ENCODE measurements around the gene UCN. TPM values are rescaled to one million over a fixed set of nuclear protein-coding genes. Genes with fewer than 3 reads are reported as not detected.

UCN gene
- total RNA-seq, 6 experiments from 2014 or later = 0.88 to 4.3 (median 1.6) TPM

DNA sequence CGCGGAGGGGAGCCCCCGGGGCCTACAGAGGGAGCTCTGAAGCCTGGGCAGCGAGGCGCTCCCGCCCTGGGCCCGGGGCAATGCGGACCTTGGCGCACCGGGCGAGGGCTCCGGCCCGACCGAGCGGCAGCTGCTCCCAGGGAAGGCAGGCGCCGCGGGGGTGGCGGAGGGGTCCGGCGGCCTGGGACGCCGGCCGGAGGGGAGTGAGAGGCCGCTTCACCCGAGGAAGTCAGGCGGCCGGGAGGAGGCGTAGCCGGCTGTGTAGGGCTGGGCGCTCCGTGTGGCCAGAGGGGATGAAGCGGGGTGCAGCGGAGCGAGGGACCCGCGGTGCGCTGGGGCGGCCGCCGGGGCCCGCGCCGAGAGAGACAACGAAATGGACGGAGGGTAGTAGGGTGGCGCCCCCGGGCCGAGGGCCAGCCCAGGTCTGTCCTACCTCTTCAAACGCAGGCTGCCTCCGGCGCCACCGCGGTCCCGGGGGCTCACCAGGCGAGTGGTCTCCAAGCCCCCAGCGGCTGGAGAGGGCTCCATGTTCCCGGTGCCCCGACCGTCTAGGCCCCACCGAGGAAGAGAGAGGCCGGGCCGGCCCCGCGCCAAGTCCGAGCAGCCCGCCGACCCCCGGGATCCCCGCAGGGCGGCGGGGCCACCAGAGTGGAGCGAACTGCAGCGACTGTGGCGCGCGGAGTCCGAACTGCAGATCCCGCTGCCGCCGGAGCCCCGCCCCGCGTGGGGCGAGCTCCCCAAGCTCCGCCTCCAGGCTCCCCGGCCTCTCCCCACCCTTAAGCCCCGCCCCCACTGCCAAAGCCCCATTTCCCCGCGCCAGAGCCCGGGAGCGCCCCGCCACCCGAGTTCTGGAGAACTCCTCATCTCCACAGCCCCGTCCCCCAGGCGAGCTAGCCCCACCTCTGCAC, 45.6 kb downstream of the UCN start, which contains the start of gene SLC30A3:
Gene SLC30A3 (minus strand): TSS at position 669 of the 908 bp plus-strand sequence. CDS start 141 bp downstream, at position 528.
- Histone ChIP-seq H3K27ac (no peak within 1 kb of the TSS), H3K4me3 (peak within 1 kb of the TSS; percentile 25 to 51 (median 39)), H3K36me3 (no peaks in the 10 kb centered on the region), H3K27me3 (peaks cover 0 to 27% of the 10 kb centered on the region in 2 donors), H3K9me3 (no peaks in the 10 kb centered on the region), H3K4me1 (peaks cover 0 to 31% (median 2%) of the 10 kb centered on the region in 4 donors)
- peak; percentile 86 to 89 (median 88) for ATAC-seq
- WGBS (ENCODE audit: insufficient coverage, low coverage, low lambda C conversion rate, missing lambda C conversion rate) = 5% methylated on average over 11 of the region's 96 CpGs
- peak; percentile 70 to 72 (median 71) for DNase-seq
- TF ChIP-seq POLR2A (IDR thresholded peaks at IDR 0.05) = no peak
- TF ChIP-seq, protein P1, sequence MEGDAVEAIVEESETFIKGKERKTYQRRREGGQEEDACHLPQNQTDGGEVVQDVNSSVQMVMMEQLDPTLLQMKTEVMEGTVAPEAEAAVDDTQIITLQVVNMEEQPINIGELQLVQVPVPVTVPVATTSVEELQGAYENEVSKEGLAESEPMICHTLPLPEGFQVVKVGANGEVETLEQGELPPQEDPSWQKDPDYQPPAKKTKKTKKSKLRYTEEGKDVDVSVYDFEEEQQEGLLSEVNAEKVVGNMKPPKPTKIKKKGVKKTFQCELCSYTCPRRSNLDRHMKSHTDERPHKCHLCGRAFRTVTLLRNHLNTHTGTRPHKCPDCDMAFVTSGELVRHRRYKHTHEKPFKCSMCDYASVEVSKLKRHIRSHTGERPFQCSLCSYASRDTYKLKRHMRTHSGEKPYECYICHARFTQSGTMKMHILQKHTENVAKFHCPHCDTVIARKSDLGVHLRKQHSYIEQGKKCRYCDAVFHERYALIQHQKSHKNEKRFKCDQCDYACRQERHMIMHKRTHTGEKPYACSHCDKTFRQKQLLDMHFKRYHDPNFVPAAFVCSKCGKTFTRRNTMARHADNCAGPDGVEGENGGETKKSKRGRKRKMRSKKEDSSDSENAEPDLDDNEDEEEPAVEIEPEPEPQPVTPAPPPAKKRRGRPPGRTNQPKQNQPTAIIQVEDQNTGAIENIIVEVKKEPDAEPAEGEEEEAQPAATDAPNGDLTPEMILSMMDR (IDR thresholded peaks at IDR 0.05) = no peak
- intact Hi-C loops (cut with DNase I) = no loop called here

DNA sequence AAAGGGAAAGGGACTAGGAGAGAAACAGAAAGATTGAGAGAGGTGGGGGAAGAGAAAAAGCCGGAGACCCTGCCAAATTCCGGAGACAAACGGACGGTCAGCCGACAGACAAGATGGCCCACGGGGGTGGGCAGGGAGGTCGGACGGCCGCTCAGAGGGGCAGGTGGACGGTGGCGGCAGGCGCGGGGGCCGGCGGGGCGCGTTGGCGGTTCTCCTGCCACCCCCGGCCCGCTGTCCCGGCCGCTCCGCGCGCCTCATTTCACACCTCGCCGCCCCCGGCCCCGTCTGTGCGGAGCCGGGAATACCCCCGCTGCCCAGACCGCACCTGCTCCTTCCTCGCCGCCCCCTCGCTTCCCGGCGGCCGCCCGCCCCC, 46.3 kb downstream of the UCN start:
- Histone ChIP-seq H3K4me3 (no peak overlapping the region), H3K27me3 (peaks cover 0 to 27% of the 10 kb centered on the region in 2 donors), H3K9me3 (no peaks in the 10 kb centered on the region), H3K4me1 (peaks cover 0 to 31% (median 2%) of the 10 kb centered on the region in 4 donors), H3K36me3 (no peaks in the 10 kb centered on the region), H3K27ac (no peak overlapping the region)
- DNase-seq = no peak
- intact Hi-C loops (cut with DNase I) = no loop called here
- no peak for TF ChIP-seq POLR2A (IDR thresholded peaks at IDR 0.05)
- WGBS (ENCODE audit: insufficient coverage, low coverage, low lambda C conversion rate, missing lambda C conversion rate) = 14% methylated on average over 11 of the region's 40 CpGs
- ATAC-seq = no peak

- 48% methylated on average over 7 of the region's 11 CpGs for WGBS (ENCODE audit: insufficient coverage, low coverage, low lambda C conversion rate, missing lambda C conversion rate)
- Histone ChIP-seq H3K27me3 (peaks cover 0 to 27% of the 10 kb centered on the region in 2 donors), H3K4me3 (no peak overlapping the region), H3K36me3 (no peaks in the 10 kb centered on the region), H3K27ac (no peak overlapping the region), H3K4me1 (peaks cover 0 to 31% (median 2%) of the 10 kb centered on the region in 4 donors), H3K9me3 (no peaks in the 10 kb centered on the region)
- ATAC-seq (no peak), DNase-seq (no peak)
- no peak for TF ChIP-seq POLR2A (IDR thresholded peaks at IDR 0.05)
- TF ChIP-seq, protein P1 (IDR thresholded peaks at IDR 0.05) = no peak
- intact Hi-C loops (cut with DNase I) = no loop called here
Measured at GRCh38 chr2:27261241-27261925, 46.9 kb downstream of the UCN start.

DNA sequence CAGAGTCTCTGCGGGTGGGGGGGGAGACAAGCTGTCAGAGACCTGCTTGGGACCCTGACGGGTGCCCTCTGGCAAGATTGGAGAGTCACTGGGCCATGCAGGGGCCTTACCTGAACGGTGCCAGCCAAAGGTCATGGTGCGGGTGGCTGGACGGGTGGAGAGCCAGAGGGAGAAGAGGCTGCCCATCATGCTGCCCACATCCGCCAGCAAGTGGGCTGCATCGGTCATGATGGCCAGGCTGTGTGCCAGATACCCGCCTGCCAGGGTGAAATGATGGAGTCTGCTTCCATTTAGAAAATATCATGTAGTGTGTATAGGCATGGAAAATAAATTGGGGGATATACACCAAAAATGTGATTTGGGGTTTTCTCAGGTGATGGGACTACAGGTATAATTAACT, 50.2 kb downstream of the UCN start:
- intact Hi-C loops (cut with DNase I) = loop anchor here in 1 of 2 donors (10.0 kb wide), 1 partner anchor 47 kb away; the partner anchor contains the start of gene UCN
- H3K27ac ChIP-seq = no peak overlapping the region
- TF ChIP-seq POLR2A (IDR thresholded peaks at IDR 0.05) = no peak
- TF ChIP-seq, protein P1 (IDR thresholded peaks at IDR 0.05) = no peak
- DNase-seq (no peak), ATAC-seq (no peak)
- H3K4me1 ChIP-seq = peaks cover 0 to 12% (median 2%) of the 10 kb centered on the region in 4 donors
- H3K9me3 ChIP-seq = no peaks in the 10 kb centered on the region
- WGBS (ENCODE audit: insufficient coverage, low coverage, low lambda C conversion rate, missing lambda C conversion rate) = 57% methylated on average over 5 of the region's 8 CpGs
- H3K36me3 ChIP-seq = no peaks in the 10 kb centered on the region
- peaks cover 0 to 9% of the 10 kb centered on the region in 2 donors for H3K27me3 ChIP-seq
- H3K4me3 ChIP-seq = no peak overlapping the region

Other genes with a start within 250 kb of the UCN start
- gene OST4, start 236.8 kb downstream of the UCN start, total RNA-seq = 100 to 1,000 TPM; 144 to 182 (median 161) TPM
- 10 to 100 TPM in 5 of 6 experiments, 1 to 10 TPM in 1; 7.2 to 26.1 (median 21.0) TPM for gene EMILIN1, start 229.8 kb downstream of the UCN start, total RNA-seq
- 100 to 1,000 TPM; 101 to 283 (median 206) TPM for gene KHK, start 221.7 kb downstream of the UCN start, total RNA-seq
- gene CGREF1, start 189.3 kb downstream of the UCN start, total RNA-seq = 10 to 100 TPM in 2 of 6 experiments, 1 to 10 TPM in 4; 2.5 to 33.2 (median 7.7) TPM
- gene ABHD1, start 184.6 kb downstream of the UCN start, total RNA-seq = 1 to 10 TPM in 3 of 6 experiments, under 1 TPM in 3; 0.74 to 3.2 (median 1.1) TPM
- gene PREB, start 173.8 kb downstream of the UCN start, total RNA-seq = 100 to 1,000 TPM in 2 of 6 experiments, 10 to 100 TPM in 4; 27.1 to 102 (median 59.2) TPM
- gene PRR30, start 169.0 kb downstream of the UCN start, total RNA-seq = not detected
- gene TCF23, start 159.4 kb downstream of the UCN start, total RNA-seq = under 1 TPM in 1 of 6 experiments, not detected in 5; 0.04 TPM
- gene ATRAID, start 96.4 kb downstream of the UCN start, total RNA-seq = 10 to 100 TPM; 30.7 to 65.8 (median 35.9) TPM
- gene SLC5A6, start 96.2 kb downstream of the UCN start, total RNA-seq = 100 to 1,000 TPM in 3 of 6 experiments, 10 to 100 TPM in 3; 57.5 to 151 (median 90.3) TPM
- gene CAD, start 91.1 kb downstream of the UCN start, total RNA-seq = 10 to 100 TPM; 12.3 to 24.0 (median 16.3) TPM
- gene SLC30A3, start 45.4 kb downstream of the UCN start, total RNA-seq = not detected
- not detected for gene DNAJC5G, start 33.0 kb downstream of the UCN start, total RNA-seq
- gene TRIM54, start 26.0 kb downstream of the UCN start, total RNA-seq = under 1 TPM in 2 of 6 experiments, not detected in 4; 0.14 to 0.25 TPM
- 10 to 100 TPM; 17.2 to 82.3 (median 30.4) TPM for gene MPV17, start 14.7 kb upstream of the UCN start, total RNA-seq
- gene GTF3C2, start 48.3 kb upstream of the UCN start, total RNA-seq = 10 to 100 TPM; 13.4 to 20.1 (median 16.8) TPM
- gene EIF2B4, start 61.9 kb upstream of the UCN start, total RNA-seq = 10 to 100 TPM; 17.6 to 25.0 (median 20.9) TPM
- gene SNX17, start 62.2 kb upstream of the UCN start, total RNA-seq = 10 to 100 TPM; 50.1 to 58.9 (median 54.1) TPM
- gene ZNF513, start 72.3 kb upstream of the UCN start, total RNA-seq = 10 to 100 TPM in 2 of 6 experiments, 1 to 10 TPM in 4; 6.0 to 14.7 (median 9.8) TPM
- gene PPM1G, start 101.1 kb upstream of the UCN start, total RNA-seq = 10 to 100 TPM; 20.9 to 38.4 (median 24.2) TPM
- gene NRBP1, start 120.2 kb upstream of the UCN start, total RNA-seq = 10 to 100 TPM; 37.7 to 49.4 (median 41.5) TPM
- 1 to 10 TPM; 3.2 to 8.0 (median 4.6) TPM for gene KRTCAP3, start 133.9 kb upstream of the UCN start, total RNA-seq
- gene IFT172, start 181.3 kb upstream of the UCN start, total RNA-seq = 10 to 100 TPM in 1 of 6 experiments, 1 to 10 TPM in 5; 4.4 to 11.5 (median 6.2) TPM
- 100 to 1,000 TPM in 2 of 6 experiments, 10 to 100 TPM in 4; 29.9 to 123 (median 65.1) TPM for gene FNDC4, start 186.8 kb upstream of the UCN start, total RNA-seq
- 100 to 1,000 TPM in 4 of 6 experiments, 10 to 100 TPM in 2; 57.9 to 164 (median 115) TPM for gene GCKR, start 188.4 kb upstream of the UCN start, total RNA-seq

Data from right lobe of liver (tissue), 6 donors.